Fibroblast of villous mesenchyme (primary cell): ENCODE data around the gene CNFN. TPM values are rescaled to one million over a fixed set of nuclear protein-coding genes. Genes with fewer than 3 reads are reported as not detected.

Source experiments
- DNase-seq: peaks from one replicate; pipeline ENCODE4 v3.0.0-alpha.2; 2010; ENCODE audit warnings: low read depth
- H3K4me3 ChIP-seq: 2 replicates; pipeline ENCODE4 v1.5.1; 2011; ENCODE audit warnings: low read depth, mild to moderate bottlenecking, low read length
- total RNA-seq: library from RNA; depleted of rRNA; stranded (reverse); fragments of >200 nt; gene quantifications from 2 replicates; pipeline ENCODE4 v1.2.3, GENCODE V29; 2012
- TF ChIP-seq, protein P1 (sequence below): IDR thresholded peaks from 2 replicates; pipeline ENCODE4 v1.5.1; 2012; ENCODE audit warnings: low read depth, mild to moderate bottlenecking, low read length; ENCODE audit not compliant: insufficient read depth

Gene CNFN
- total RNA-seq, 1 donor = not detected

GRCh38 chr19:42362342-42362741 lies 27.8 kb downstream of the CNFN start:
- TF ChIP-seq, protein P1, sequence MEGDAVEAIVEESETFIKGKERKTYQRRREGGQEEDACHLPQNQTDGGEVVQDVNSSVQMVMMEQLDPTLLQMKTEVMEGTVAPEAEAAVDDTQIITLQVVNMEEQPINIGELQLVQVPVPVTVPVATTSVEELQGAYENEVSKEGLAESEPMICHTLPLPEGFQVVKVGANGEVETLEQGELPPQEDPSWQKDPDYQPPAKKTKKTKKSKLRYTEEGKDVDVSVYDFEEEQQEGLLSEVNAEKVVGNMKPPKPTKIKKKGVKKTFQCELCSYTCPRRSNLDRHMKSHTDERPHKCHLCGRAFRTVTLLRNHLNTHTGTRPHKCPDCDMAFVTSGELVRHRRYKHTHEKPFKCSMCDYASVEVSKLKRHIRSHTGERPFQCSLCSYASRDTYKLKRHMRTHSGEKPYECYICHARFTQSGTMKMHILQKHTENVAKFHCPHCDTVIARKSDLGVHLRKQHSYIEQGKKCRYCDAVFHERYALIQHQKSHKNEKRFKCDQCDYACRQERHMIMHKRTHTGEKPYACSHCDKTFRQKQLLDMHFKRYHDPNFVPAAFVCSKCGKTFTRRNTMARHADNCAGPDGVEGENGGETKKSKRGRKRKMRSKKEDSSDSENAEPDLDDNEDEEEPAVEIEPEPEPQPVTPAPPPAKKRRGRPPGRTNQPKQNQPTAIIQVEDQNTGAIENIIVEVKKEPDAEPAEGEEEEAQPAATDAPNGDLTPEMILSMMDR = no peak
- H3K4me3 ChIP-seq = no peak overlapping the region
- DNase-seq = no peak

DNA sequence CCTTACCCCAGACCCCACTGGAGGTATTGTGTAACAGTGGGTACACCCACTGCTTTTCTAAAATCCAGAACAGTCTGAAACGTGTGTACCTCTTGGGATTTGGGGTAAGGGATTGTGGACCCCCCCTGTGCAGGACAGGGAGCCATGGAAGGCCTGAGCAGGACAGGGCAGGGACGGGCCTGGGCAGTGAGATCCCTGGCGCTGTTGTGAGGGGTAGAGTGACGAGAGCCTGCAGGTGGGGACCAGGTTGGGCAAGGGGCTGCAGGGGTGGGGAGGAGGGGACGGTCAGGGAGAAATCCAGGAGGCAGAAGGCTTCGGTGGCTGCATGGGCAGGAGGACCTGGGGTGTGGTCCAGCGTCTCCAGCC lies 28.6 kb downstream of the CNFN start:
- DNase-seq = no peak
- TF ChIP-seq, protein P1 = no peak
- H3K4me3 ChIP-seq = no peak overlapping the region

- no peak overlapping the region for H3K4me3 ChIP-seq
- DNase-seq = no peak
- TF ChIP-seq, protein P1 = no peak
Measured at GRCh38 chr19:42360787-42361544, 29.1 kb downstream of the CNFN start.

- H3K4me3 ChIP-seq = no peak overlapping the region
- TF ChIP-seq, protein P1 = no peak
- DNase-seq = no peak
Measured at GRCh38 chr19:42357290-42357689, 32.8 kb downstream of the CNFN start.

- TF ChIP-seq, protein P1 = no peak
- DNase-seq = no peak
- no peak overlapping the region for H3K4me3 ChIP-seq
Measured at GRCh38 chr19:42356686-42357085, 33.4 kb downstream of the CNFN start.

- no peak for DNase-seq
- H3K4me3 ChIP-seq = no peak overlapping the region
- TF ChIP-seq, protein P1 = no peak
Measured at GRCh38 chr19:42355896-42356295, 34.2 kb downstream of the CNFN start.
